GM19463 (cell line): ENCODE measurements around the gene MMP8.

Experiments used
- ATAC-seq: cut with Tn5 transposase; IDR thresholded peaks from one replicate; pipeline ENCODE4 v1.9.1; 2021; ENCODE audit warnings: mild to moderate bottlenecking, moderate library complexity; ENCODE audit not compliant: unreplicated experiment

Gene MMP8

GRCh38 chr11:102727890-102728289 lies 3.1 kb upstream of the MMP8 start:
- no peak for ATAC-seq

GRCh38 chr11:102722821-102723220 lies 1.9 kb downstream of the MMP8 start:
- ATAC-seq, result no peak

GRCh38 chr11:102719620-102720277 lies 5.0 kb downstream of the MMP8 start:
- no peak for ATAC-seq

- ATAC-seq, result no peak
Observed at GRCh38 chr11:102717280-102717679, 7.5 kb downstream of the MMP8 start.

GRCh38 chr11:102716527-102716926 lies 8.2 kb downstream of the MMP8 start:
- ATAC-seq, result no peak

- ATAC-seq, result no peak
Observed at GRCh38 chr11:102712137-102712536, 12.6 kb downstream of the MMP8 start.

- ATAC-seq, result no peak
Observed at GRCh38 chr11:102709201-102709945, 15.4 kb downstream of the MMP8 start.

- ATAC-seq, result no peak
Observed at GRCh38 chr11:102708654-102709053, 16.1 kb downstream of the MMP8 start.

- ATAC-seq, result no peak
Observed at GRCh38 chr11:102705626-102706025, 19.1 kb downstream of the MMP8 start, which contains the start of gene MMP27. TSS of gene MMP27 (minus strand) at chr11:102705769. CDS start at chr11:102705714, 55 bp downstream.

- ATAC-seq, result no peak
Observed at GRCh38 chr11:102704841-102705240, 19.9 kb downstream of the MMP8 start.

- no peak for ATAC-seq
Observed at GRCh38 chr11:102703826-102704493, 20.8 kb downstream of the MMP8 start.

- no peak for ATAC-seq
Observed at GRCh38 chr11:102695201-102695600, 29.6 kb downstream of the MMP8 start.

GRCh38 chr11:102685754-102686153 lies 39.0 kb downstream of the MMP8 start:
- ATAC-seq, result no peak

GRCh38 chr11:102685338-102685737 lies 39.4 kb downstream of the MMP8 start:
- no peak for ATAC-seq

- ATAC-seq, result no peak
Observed at GRCh38 chr11:102683277-102683676, 41.5 kb downstream of the MMP8 start.

- ATAC-seq, result no peak
Observed at GRCh38 chr11:102680945-102681344, 43.8 kb downstream of the MMP8 start.

- ATAC-seq, result no peak
Observed at GRCh38 chr11:102678022-102678421, 46.7 kb downstream of the MMP8 start.

- ATAC-seq, result no peak
Observed at GRCh38 chr11:102676084-102676483, 48.7 kb downstream of the MMP8 start.

GRCh38 chr11:102669664-102670063 lies 55.1 kb downstream of the MMP8 start:
- ATAC-seq, result peak; percentile 73

GRCh38 chr11:102666331-102666957 lies 58.3 kb downstream of the MMP8 start:
- ATAC-seq, result peak; percentile 47

- peak; percentile 64 for ATAC-seq
Observed at GRCh38 chr11:102664001-102664752, 60.6 kb downstream of the MMP8 start.
